ENCODE measurements around the gene GSX1.
"Not testable (repeated sequence)": the region's sequence is repeated elsewhere in the genome, so short reads cannot be mapped to it uniquely, and the experiment has no call there.

GSX1 gene

GRCh38 chr13:27794921-27795717 is 2.8 kb downstream of the GSX1 start:
- no peak for DNase-seq

- no peak for DNase-seq
These were observed 3.4 kb downstream of the GSX1 start for GRCh38 chr13:27795718-27796019.

GRCh38 chr13:27796544-27797227 is 4.4 kb downstream of the GSX1 start:
- no peak for DNase-seq

- DNase-seq: no peak
These were observed 4.9 kb downstream of the GSX1 start for GRCh38 chr13:27797228-27797624.

DNA sequence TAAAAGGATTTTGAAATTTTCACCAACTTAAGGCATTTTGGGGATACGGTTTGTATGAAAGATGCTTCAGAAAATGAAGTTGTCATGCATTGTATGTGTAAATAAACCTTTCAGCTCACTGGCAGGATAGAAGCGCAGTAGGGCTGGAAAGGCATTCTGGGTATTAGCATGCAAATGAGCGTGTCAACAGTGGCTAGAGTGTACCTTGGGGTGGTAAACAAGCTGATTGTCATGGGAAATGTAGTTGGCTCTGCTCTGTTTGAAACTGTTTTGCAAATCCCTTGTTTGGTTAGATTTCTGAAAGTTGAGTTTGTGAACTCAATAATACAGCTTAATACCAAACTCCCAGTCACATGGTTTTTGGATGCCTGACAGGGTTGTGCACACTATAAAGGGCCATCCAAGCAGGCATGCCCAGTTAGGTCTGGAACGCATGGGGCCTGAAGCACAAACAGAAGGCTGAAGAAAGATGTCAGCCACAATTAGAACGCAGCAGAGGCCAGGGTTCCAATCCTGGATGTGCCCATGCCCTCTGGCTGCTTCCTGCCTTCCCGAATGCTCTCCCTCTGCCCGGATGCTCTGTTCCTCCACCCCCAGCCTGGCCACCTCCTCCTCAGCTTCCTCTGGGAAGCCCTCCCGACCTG is 14.6 kb downstream of the GSX1 start:
- no peak for DNase-seq

DNA sequence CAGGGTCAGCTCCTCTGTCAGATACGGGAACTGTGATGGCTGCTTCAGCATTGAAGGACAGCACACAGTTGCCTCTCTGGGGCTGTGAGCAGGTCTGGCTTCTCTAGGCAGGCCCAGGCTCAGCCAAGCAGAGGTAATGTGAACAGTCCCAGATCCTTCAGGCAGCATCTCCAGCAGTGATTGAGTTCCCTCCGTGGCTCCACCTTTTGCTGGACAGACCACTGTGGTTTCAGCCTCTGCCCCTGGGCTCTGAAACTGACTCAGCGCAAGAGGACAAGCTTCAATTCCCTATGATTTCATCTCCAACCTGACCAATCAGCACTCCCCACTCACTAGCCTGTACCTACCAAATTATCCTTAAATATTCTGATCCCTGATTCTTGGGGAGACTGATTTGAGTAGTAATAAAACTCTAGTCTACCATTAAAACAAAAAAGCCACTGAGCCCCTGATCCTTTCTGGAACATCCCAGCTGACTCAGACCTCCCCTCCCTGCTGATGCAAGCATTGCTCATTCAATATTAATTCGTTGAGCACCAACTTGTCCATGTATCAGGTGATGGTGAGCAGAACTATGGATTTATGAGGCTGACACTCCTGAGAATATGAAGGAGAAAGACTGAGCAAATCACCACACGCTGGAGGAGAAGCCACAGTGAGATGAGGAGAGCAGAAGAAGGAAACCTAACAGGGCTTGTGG is 16.7 kb downstream of the GSX1 start:
- DNase-seq: no peak

- DNase-seq: no peak
These were observed 17.7 kb downstream of the GSX1 start for GRCh38 chr13:27810009-27810408.

DNA sequence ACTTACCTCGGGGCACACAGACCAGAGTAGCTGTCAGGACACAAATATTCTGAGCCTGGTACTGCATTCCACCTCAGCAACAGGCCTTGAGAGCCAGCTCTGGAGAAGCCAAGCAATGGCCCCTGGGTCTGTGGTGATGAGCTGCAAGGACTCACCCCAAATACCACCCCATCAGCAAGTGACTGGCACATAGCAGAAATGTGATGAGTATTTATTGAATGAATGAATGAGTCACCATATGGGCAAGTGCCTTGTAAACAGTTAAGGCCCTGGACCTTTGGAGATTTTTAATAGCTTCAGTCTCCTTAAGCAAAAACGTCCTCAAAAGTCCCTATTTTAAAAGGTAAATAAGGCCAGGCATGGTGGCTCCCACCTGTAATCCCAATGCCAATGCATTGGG is 18.2 kb downstream of the GSX1 start:
- DNase-seq: no peak

GRCh38 chr13:27813826-27814225 is 21.5 kb downstream of the GSX1 start:
- DNase-seq: no peak

GRCh38 chr13:27817832-27818231 is 25.5 kb downstream of the GSX1 start:
- not testable (repeated sequence) for DNase-seq

DNA sequence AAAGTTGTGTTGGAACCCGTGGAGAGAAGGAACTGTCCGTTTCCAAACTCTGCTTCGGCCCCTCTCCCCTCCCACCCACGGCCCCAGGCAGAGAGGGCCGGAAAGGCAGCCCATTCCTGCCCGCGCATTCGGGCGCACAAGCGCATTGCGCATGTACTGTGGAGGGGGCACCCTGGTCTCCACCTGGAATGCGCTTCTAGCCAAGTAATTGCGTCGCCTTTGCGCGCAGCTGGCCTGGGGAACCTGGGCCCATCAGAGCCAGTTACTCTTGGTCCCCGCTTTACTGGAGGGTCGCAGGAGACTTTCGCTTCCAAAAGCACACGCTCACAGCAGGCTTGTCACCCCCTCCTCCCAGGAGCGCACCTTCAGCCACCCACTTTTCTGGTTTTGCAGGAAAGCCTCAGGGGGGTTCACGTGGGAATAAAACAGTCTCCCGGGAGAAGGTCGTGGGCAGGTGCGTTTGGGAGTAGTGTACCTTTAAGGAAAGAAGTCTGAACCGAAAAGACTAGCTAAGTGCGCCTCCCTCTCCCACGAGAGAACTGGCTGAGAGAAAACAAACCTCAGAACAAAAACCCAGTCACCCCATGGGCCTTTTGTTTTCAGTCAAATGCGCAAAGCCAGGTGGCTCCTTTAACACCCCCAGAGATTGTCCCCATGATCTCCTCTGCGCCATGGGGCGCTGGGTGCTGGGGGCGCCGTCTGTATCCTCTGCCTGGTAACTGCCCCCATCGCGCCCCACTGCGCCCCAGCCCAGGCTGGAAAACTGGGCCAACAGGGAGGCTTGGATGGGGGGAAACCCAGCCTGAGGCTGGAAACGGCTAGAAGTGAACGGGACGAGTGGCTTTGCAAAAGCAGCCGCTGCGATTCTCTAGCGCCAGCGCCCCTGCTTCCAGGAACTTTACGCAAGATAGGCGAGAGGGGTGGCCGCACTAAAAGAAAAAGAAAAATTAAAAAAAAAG is 28.5 kb downstream of the GSX1 start:
- DNase-seq: no peak

GRCh38 chr13:27821566-27821965 is 29.3 kb downstream of the GSX1 start:
- DNase-seq: no peak

DNA sequence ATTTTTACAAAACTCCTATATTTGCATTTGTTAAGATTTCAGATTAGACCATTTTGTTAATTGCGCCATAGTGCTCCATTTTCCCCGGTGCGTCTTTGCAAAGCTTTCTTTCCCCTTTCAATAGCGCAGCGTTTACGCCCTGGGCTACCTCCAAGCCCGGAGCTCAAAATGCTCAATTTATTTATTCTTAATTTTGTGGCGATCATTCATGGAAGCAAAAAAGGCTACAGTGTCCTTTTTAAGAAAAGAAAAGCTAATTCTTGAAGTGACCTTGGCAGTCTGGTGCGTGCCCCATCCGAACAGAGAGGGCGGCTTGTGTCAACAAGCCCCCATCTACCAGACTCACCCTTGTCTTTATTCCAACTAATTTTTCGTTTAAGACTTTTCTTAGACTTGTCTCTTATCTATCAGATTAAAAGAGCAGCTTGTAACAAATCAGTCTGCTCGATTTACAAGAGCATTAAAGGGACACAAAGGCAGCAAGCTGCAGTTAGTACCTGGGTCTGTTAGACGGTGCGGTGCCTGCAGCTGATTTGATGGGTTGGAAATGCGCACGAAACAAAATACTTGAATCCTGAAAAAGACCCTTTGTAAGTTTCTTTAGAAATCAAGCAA is 30.1 kb downstream of the GSX1 start:
- DNase-seq: no peak

GRCh38 chr13:27822873-27823311 is 30.6 kb downstream of the GSX1 start:
- no peak for DNase-seq

GRCh38 chr13:27824121-27824520 is 31.8 kb downstream of the GSX1 start:
- DNase-seq: no peak

GRCh38 chr13:27825072-27825471 is 32.8 kb downstream of the GSX1 start:
- DNase-seq: no peak

DNA sequence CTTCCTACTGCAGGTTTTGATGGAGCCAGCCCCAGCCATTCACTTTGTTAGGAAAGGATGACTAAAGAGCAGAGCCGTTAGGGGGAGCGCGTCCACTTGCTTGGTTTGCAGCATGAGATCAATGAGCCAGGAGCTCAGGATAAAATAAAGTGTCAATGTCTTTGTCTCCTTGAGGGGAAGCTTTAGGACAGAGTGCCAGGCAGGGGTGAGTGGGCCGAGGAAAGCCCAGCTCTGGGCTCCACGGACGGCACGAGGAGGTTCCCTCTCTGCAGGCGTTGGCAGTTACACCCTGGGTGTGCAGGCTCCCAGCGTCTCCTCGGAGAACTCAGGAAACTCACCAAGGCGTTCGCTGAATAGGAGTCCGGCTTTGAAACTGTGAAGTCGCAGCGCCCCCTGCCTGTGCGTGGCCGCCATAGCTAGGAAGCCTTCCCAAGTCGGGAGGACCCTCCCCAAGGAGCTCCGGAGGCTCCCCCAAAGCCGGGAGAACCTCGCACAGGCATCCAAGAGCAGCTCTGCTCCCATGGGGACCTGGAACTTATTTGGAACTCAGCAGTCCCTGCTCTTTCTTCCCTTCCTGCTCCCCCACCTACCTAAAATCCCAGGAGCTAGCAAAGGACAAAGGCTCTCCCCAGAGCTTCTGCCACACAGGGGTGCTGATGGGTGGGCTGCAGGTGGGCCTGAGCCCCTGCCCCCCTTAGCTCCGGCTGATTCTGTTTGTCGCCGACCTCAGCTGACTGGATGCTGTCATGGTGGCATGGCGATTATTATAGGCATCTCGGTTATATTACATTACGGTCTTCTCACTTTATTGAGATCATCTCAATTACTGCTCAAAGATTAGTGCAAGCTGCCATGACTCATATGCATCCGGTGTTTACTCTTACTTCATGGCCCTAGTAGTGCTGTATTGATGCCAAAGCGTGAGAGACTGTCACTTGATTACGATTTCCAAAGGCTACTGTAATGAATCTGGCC is 34.4 kb downstream of the GSX1 start:
- DNase-seq: peak; percentile 60 to 67

DNA sequence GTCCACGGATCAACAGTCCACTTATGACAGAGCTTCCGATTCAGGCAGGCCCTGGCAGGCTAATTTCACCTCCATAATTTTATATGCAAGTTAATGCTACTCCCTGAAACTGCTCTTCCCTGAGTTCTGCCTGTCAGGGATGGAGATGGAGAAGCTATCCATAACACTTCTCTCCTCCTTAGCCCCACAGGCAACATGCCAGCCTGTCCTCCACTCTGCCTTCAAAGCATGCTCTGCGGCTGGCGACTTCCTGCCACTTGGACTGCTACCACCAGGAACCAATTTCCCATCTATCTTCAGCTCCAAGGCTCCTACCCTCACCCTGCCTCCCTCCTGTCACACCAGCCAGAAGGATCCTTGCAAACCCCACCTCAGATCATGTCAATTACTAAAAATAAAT is 35.4 kb downstream of the GSX1 start:
- DNase-seq: no peak

GRCh38 chr13:27830010-27830409 is 37.7 kb downstream of the GSX1 start:
- peak; percentile 32 to 56 for DNase-seq

DNA sequence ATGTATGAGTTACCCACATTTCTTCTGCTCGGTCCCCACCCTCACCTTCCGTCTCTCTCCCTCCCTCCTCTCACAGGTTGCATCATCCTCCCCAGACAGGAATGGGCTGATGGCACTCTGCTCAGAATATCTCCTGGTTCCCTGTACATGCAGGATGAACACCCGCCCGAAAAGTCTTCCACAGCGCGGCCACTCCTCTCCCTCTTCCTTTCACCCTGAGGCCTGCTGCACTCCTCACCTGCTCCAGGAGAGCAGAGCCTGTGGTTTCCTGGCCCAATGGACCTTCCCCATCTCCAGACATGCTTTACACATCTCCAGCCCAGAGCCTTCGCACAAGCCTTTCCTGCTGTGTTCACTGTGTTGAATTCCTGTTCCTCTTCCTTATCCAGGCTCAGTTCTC is 40.9 kb downstream of the GSX1 start:
- no peak for DNase-seq

DNA sequence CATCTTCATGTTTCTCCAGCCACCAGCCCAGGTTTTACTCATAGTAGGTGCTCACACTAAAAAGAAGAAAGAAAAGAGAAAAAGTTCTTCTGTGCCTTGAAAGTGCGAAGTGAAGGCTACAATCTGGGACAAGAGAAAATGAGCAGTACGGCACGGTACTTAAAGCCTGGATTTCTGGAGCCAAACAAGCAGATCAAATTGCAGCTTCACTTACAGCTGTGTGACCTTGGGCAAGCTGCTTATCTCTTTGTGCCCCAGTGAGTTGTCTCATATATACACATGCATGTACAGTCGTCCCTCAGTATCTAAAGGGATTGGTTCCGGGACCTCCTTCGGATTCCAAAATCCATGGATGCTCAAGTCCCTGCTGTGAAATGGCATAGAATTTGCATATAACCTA is 41.8 kb downstream of the GSX1 start:
- no peak for DNase-seq

Data from CD4-positive, alpha-beta T cell treated with Interferon alpha-2 for 1 hour (primary cell).